Retinal pigment epithelial cell (primary cell): ENCODE results near the gene TBL1X.

Experiments used
- DNase-seq: peaks from one replicate; pipeline ENCODE4 v3.0.0-alpha.2; 2010; ENCODE audit warnings: low read depth
- H3K4me3 ChIP-seq: 2 replicates; pipeline ENCODE4 v1.5.1; 2011; ENCODE audit warnings: mild to moderate bottlenecking, low read length, control low read depth, moderate library complexity
- TF ChIP-seq, protein P1 (sequence below): conservative IDR thresholded peaks from 2 replicates; pipeline ENCODE4 v1.5.1; 2011; ENCODE audit warnings: low read depth, low read length, control low read depth, inconsistent platforms

TBL1X gene

DNA sequence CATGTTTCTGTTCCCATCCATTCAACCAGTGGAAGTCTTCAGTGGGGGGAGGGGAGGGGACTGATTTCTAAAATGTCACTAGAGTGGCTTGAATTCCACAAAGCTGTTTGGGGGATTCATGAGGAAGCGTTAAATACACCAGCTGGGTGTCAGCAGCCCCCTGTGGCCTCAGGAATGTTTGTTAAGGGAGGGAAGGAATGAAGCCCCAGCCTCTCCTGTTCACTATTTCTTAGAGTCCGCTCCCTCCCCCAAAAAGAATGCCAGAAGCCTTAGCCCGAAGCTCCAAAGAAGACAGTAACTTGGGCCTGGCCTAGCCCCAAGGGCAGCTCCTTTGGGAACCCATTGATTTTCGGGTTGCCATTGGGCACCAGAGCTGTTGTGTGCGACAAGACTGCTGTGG is 324.7 kb downstream of the TBL1X start:
- DNase-seq, result no peak
- TF ChIP-seq, protein P1, sequence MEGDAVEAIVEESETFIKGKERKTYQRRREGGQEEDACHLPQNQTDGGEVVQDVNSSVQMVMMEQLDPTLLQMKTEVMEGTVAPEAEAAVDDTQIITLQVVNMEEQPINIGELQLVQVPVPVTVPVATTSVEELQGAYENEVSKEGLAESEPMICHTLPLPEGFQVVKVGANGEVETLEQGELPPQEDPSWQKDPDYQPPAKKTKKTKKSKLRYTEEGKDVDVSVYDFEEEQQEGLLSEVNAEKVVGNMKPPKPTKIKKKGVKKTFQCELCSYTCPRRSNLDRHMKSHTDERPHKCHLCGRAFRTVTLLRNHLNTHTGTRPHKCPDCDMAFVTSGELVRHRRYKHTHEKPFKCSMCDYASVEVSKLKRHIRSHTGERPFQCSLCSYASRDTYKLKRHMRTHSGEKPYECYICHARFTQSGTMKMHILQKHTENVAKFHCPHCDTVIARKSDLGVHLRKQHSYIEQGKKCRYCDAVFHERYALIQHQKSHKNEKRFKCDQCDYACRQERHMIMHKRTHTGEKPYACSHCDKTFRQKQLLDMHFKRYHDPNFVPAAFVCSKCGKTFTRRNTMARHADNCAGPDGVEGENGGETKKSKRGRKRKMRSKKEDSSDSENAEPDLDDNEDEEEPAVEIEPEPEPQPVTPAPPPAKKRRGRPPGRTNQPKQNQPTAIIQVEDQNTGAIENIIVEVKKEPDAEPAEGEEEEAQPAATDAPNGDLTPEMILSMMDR, result no peak
- no peak overlapping the region for H3K4me3 ChIP-seq
